Ishikawa (cell line): ENCODE measurements around the gene COG5.

ENCODE experiments used
- EGR1 ChIP-seq: IDR thresholded peaks from 2 replicates; pipeline ENCODE4 v1.6.1; 2012
- EP300 ChIP-seq: IDR thresholded peaks from 2 replicates; pipeline ENCODE4 v1.6.1; 2012; ENCODE audit warnings: borderline replicate concordance
- FOXM1 ChIP-seq: IDR thresholded peaks from 2 replicates; pipeline ENCODE4 v1.6.1; 2012; ENCODE audit warnings: low read depth, borderline replicate concordance
- NFIC ChIP-seq: IDR thresholded peaks from 2 replicates; pipeline ENCODE4 v1.6.1; 2012
- RAD21 ChIP-seq: IDR thresholded peaks from 2 replicates; pipeline ENCODE4 v1.6.1; 2012; ENCODE audit warnings: low read depth
- REST ChIP-seq: IDR thresholded peaks from 2 replicates; pipeline ENCODE4 v1.6.1; 2012; ENCODE audit warnings: low read depth, mild to moderate bottlenecking
- TAF1 ChIP-seq: IDR thresholded peaks from 2 replicates; pipeline ENCODE4 v1.6.1; 2012; ENCODE audit warnings: low read depth, mild to moderate bottlenecking
- TCF12 ChIP-seq: IDR thresholded peaks from 2 replicates; pipeline ENCODE4 v1.6.1; 2012; ENCODE audit warnings: low read depth
- USF1 ChIP-seq: IDR thresholded peaks from 2 replicates; pipeline ENCODE4 v1.6.1; 2012
- YY1 ChIP-seq: IDR thresholded peaks from 2 replicates; pipeline ENCODE4 v1.6.1; 2012; ENCODE audit warnings: low read depth
- TF ChIP-seq, protein P1 (sequence below): IDR thresholded peaks from 2 replicates; pipeline ENCODE4 v1.6.1; 2012

DNA sequence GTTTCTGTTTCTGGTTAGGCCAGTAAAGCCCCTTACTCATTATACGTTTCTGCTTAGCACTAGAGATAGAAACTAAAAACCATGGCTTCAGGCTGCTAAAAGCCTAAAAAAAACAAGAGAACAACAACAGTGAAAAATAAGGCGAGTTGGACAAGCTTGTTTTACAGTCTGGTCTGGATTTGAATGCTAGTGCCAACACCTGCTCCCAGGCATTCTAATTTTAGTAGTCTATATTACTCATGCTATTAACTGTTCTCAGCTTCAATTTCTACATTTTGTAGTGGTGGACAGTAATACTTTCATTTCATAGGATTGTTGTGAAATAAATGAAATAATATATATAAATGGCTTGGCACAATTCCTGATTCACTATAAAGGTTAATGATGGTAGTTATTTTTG is 286.4 kb downstream of the COG5 start:
- TF ChIP-seq TCF12 = no peak
- TF ChIP-seq, protein P1, sequence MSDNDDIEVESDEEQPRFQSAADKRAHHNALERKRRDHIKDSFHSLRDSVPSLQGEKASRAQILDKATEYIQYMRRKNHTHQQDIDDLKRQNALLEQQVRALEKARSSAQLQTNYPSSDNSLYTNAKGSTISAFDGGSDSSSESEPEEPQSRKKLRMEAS = no peak
- no peak for TF ChIP-seq YY1
- TF ChIP-seq EP300 = no peak
- no peak for TF ChIP-seq TAF1
- TF ChIP-seq REST = no peak
- TF ChIP-seq FOXM1 = no peak
- no peak for TF ChIP-seq USF1
- TF ChIP-seq NFIC = no peak
- TF ChIP-seq RAD21 = no peak
- TF ChIP-seq EGR1 = no peak
